NCI-H2029 (cell line): Measurements from ENCODE around the gene CCNF.
A peak's percentile ranks its signal among the peaks of the same experiment; 100 is the strongest.
"Not testable (repeated sequence)": the region's sequence is repeated elsewhere in the genome, so short reads cannot be mapped to it uniquely, and the experiment has no call there.

Source experiments
- DNase-seq: peaks from one replicate; lab custom pipeline; 2025; lab: John Stamatoyannopoulos, UW

Gene CCNF

GRCh38 chr16:2471653-2472487 lies 42.6 kb downstream of the CCNF start:
- DNase-seq = no peak

- no peak for DNase-seq
Observed at GRCh38 chr16:2472488-2472864, 43.2 kb downstream of the CCNF start.

DNA sequence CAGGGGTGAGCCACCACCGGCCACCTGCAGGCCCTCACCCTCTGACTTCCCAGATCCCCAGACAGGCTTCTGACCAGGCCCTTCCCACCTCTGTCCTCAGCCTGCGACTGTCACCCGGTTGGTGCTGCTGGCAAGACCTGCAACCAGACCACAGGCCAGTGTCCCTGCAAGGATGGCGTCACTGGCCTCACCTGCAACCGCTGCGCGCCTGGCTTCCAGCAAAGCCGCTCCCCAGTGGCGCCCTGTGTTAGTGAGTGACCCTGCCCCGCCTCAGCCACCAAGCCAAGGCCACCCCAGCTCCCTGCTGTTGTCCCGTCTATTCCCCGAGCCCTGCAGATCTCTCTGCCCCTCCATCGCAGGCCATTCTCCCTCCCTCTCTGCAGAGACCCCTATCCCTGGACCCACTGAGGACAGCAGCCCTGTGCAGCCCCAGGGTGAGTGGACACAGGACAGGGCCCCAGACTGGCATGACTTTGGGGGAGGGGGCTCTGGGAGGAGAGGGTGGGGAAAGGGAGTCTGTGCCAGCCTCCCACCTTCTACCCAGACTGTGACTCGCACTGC lies 43.7 kb downstream of the CCNF start:
- DNase-seq = no peak

- DNase-seq = no peak
Observed at GRCh38 chr16:2473446-2473926, 44.2 kb downstream of the CCNF start.

- DNase-seq = no peak
Observed at GRCh38 chr16:2473999-2474876, 45.0 kb downstream of the CCNF start.

DNA sequence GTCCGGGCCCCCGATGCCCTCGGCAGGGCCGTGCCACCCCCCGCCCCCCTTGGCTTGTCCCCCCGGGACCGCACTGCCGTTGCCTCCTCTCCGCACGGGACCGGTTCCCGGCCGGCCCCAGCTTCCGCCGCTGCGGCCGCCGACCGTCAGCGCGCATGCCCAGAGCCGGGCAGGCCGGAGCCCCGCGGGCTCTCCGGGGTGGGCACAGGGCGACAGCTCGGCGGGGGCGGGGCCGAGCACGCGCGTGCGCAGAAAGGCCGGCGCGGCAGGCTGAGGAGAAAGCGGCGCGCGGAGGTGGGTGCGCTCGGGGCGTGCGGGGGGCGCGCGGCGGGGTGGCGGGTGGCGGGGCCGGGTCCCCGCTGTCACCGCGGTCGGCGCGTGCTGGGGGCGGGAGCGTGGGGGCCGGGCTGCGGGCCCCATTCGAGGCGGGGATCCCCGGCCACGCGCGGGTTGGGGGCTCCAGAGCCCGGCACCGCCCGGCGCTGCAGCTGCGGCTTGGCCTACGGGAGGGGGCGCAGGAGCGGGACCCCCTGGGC lies 45.7 kb downstream of the CCNF start, which contains the start of gene TBC1D24:
TBC1D24 (plus strand) TSS at position 251 of the 536 bp plus-strand sequence. CDS start 21,022 bp downstream, outside the sequence.
- peak; percentile 63 for DNase-seq

DNA sequence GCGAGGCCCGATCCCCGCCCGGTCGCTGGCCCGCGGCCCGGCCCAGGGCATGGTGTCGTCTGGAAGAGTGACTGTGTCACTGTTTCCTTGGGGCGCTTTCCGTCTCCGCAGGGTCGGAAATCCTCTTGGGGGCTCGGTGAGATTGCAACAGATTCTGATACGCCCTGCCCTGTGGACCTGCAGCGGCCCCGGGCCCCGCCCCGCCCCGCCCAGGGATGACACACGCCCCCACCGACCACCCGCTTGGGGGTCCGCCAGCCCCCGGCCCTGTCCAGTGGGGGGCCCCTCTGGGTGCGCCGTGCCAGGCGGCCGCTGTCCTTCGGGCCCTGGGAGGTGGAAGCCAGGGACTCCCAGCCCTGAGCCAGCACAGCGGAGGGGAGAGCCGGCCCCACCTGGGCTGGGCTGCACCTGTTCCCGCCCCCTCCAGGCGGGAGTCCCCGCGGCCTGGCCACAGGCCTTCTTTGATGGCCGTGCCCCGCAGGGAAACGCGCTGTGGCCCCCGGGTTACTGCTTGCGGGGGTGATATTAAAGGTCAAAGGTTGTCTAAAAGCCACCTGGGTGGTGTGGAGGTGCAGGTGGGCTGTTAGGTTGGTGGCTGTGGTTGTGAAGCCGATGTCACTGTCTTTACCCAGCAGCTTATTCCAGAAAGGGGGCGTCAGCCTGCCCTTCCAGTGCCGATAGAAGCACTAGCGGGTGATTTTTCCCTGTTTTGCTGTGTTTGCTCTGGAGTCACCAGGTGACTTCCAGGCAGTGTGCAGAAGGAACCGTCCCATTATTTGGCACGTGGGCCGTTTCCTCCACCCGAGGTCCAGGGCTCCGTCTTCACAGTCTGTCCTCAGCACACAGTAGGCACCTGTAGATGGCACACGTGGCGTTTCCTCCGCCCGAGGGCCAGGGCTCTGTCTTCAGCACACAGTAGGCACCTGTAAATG lies 46.4 kb downstream of the CCNF start:
- DNase-seq = no peak

- no peak for DNase-seq
Observed at GRCh38 chr16:2476345-2476720, 47.1 kb downstream of the CCNF start.

DNA sequence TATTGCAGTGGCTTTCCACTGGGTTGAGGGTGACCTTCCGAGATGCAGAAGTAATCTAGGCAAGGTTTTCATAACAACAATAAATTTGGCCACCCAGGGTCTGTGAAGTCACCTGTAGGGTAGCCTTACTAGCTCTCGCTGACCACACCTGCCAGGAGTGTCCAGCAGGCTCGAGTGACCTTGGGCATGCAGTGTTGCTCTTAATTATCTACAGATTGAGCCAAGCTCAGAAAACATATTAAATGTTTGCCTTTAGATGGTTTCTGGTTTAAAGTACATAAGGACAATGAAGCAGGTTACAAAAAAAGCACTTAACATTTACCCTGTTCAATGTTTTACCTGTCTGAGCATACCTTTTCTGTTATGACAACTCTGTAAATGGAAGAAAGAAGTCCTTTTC lies 47.5 kb downstream of the CCNF start:
- no peak for DNase-seq

GRCh38 chr16:2477327-2477726 lies 48.1 kb downstream of the CCNF start:
- DNase-seq = no peak

DNA sequence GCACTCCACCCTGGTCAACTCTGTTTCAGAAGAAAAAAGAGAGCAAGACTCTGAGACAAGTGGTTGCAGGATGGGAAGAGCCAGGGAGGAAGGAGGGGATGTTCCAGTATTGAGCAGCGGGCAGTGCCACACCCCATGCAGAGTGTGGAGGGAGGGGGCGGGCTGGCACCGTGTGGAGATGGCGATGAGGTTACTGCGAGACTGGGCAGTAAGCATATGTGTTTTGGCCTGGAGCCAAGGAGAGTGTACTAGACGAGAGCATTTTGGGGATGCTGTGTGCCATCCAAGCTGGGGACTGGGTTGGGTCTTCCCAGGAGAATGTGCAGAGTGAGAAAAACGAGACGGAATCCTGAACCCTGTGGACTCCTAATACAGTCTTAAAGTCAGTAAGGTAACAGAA lies 49.0 kb downstream of the CCNF start:
- DNase-seq = no peak

DNA sequence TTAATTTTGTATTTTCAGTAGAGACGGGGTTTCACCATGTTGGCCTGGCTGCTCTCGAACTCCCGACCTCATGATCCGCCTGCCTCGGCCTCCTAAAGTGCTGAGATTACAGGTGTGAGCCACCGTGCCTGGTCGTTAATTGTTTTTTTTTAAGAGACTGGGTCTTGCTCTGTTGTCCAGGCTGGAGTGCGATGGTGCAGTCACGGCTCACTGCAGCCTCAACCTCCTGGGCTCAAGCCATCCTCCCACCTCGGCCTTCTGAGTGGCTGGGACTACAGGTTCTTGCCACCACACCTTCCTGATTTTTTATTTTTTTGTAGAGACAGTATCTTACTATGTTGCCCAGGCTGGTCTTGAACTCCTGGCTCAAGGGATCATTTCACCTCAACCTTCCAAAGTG lies 50.7 kb downstream of the CCNF start:
- DNase-seq = not testable (repeated sequence)

GRCh38 chr16:2480948-2481347 lies 51.7 kb downstream of the CCNF start:
- DNase-seq = peak; percentile 19

DNA sequence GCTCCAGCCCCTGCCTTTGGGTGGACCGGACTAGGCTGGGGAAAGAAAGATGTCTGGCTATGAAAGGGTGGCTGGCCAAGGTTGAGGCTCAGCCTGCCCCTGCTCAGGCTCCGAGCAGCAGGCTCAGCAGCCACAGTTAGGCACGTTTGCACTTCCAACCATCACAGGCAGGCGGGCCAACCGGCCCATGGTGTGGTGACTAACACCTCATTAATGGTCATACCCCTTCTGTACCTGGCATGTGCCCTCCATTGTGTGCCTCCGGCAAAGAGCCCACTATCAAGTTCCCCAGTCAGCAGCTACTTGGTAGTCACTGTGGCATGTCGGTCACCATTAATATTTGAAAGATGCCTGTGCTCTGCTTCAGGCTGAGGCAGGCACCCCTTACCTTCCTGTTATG lies 52.4 kb downstream of the CCNF start:
- DNase-seq = no peak

GRCh38 chr16:2482249-2482648 lies 53.0 kb downstream of the CCNF start:
- DNase-seq = no peak

DNA sequence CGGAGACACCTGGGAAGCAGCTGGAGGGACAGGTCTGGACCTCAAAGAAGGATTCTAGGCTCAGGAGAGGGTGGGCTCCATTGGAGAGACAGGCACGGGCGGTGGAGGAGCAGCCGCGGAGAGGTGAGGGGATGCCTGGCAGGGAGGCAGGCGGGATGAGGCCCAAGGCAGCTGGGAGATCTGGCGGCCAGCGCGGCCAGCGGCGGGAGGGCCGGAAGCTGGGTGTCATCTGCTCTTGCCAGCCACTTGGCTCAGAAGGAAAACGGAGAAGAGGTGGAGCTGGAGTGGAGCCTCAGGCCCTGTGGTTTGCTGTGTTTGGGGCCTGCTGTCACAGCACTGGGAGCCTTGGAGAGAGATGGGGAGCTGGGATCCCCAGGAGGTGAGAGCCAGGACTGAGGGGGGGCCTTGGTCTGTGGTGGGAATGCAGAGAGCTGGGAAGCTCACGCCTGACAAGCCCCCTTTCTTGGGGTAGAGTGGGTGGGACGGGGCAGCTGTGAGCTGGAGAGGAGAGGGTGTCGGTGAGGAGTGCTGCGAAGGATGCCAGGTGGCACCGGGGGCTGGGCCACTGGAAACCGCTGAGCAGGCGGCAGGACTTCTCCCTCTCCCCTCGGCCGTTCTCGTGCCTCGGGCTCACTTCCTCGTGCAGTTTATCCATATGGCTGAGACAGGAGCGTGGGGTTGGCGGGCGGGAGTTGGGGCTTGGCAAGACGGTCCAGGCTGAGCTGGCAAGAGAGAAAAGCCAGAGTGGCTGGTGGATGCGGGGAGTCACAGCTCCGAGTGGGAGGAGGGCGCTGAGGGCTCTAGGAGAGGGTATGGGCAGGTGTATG lies 53.7 kb downstream of the CCNF start:
- DNase-seq = peak; percentile 69

- no peak for DNase-seq
Observed at GRCh38 chr16:2483939-2484897, 55.0 kb downstream of the CCNF start.

DNA sequence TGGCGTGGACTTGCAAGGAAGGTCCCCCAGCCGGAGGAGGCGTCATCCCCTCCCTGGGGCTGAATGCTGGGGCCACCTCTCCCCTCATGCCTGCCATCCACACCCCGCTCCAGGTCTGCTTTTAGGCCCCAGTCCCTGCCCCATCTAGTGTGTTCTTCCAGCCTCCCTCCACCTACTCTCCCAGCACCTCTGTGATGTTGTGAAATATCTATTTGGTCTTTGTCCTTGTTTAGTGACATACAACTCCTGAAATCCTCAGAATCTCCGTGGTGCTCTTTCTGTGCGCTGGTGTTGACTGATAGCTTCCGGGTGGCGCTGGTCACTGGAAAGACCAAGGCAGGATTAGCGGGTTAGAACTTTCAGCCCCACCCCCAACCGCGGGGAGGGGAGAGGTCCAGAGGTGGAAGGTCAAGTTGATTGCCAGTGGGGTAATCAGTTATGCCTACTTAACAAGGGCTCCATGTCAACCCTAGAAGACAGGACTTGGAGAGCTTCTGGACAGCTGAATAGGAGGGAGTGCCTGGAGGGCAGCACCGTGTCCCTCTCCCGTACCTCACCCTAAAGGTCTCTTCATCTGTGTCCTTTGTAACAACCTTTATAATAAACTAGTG lies 55.8 kb downstream of the CCNF start:
- DNase-seq = no peak
